K562 (cell line): Measurements from ENCODE around the gene ZMYND19. TPM values are rescaled to one million over a fixed set of nuclear protein-coding genes. Genes with fewer than 3 reads are reported as not detected.
A peak's percentile ranks its signal among the peaks of the same experiment; 100 is the strongest.

Source experiments
- BRD9 ChIP-seq: fragments of 450-650 bp; IDR thresholded peaks from 2 replicates; pipeline ENCODE4 v1.6.1; 2018; ENCODE audit warnings: low read depth; ENCODE audit not compliant: partially characterized antibody
- ILK ChIP-seq: fragments of 450-650 bp; IDR thresholded peaks from 2 replicates; pipeline ENCODE4 v1.6.1; 2016; ENCODE audit warnings: missing genetic modification characterization, low read depth, mild to moderate bottlenecking, missing compliant biosample characterization, moderate library complexity, borderline replicate concordance
- KDM5B ChIP-seq: fragments of 200-600 bp; sonication (generic); IDR thresholded peaks from 2 replicates; pipeline ENCODE4 v1.6.1; 2012; ENCODE audit warnings: low read depth, mild to moderate bottlenecking, moderate library complexity, low read length, control low read depth, inconsistent platforms; ENCODE audit not compliant: insufficient replicate concordance
- KLF10 ChIP-seq: fragments of 250-450 bp; sonication (Bioruptor Pico); IDR thresholded peaks from 2 replicates; pipeline ENCODE4 v1.6.1; 2021; ENCODE audit warnings: matching md5 sums
- RBM22 ChIP-seq: fragments of 200-400 bp; formaldehyde crosslinking; IDR thresholded peaks from 2 replicates; pipeline ENCODE4 v1.6.1; 2018; ENCODE audit warnings: low read length, low read depth; ENCODE audit not compliant: poor library complexity, severe bottlenecking
- SP2 ChIP-seq: IDR thresholded peaks from 2 replicates; pipeline ENCODE4 v1.6.1; 2011; ENCODE audit warnings: mild to moderate bottlenecking, low read depth, low read length, moderate library complexity; ENCODE audit not compliant: poor library complexity, severe bottlenecking; ENCODE audit errors: extremely low read depth
- USF2 ChIP-seq: sonication (generic); formaldehyde crosslinking; IDR thresholded peaks from 2 replicates; pipeline ENCODE4 v1.5.0; 2020; ENCODE audit warnings: missing genetic modification reagents
- XRCC4 ChIP-seq: IDR thresholded peaks from one replicate; pipeline ENCODE4 v1.6.1; 2011; ENCODE audit not compliant: insufficient read depth, insufficient read length; ENCODE audit errors: extremely low read depth
- ZFX ChIP-seq: sonication (generic); formaldehyde crosslinking; IDR thresholded peaks from 2 replicates; pipeline ENCODE4 v1.8.0; 2022; ENCODE audit warnings: mild to moderate bottlenecking, missing genetic modification reagents, moderate library complexity
- ZKSCAN8 ChIP-seq: fragments of 200-800 bp; sonication (Bioruptor generic); IDR thresholded peaks from 2 replicates; pipeline ENCODE4 v1.6.1; 2016; ENCODE audit warnings: missing genetic modification characterization, missing compliant biosample characterization
- ZNF282 ChIP-seq: sonication (generic); formaldehyde crosslinking; IDR thresholded peaks from 2 replicates; pipeline ENCODE4 v1.8.1; 2023; ENCODE audit warnings: missing genetic modification reagents
- ZNF311 ChIP-seq: fragments of 250-450 bp; sonication (Bioruptor Pico); IDR thresholded peaks from 2 replicates; pipeline ENCODE4 v1.4.0; 2020; ENCODE audit warnings: mild to moderate bottlenecking, moderate library complexity
- polyA plus RNA-seq, 8 experiments: library from polyadenylated mRNA; depleted of rRNA in 4 of 8; stranded (reverse) in 5 of 8; unstranded in 3 of 8; fragments of >200 nt; fragmentation: Nextera tagmentation in 2 of 8; fragmentation: Illumina TruSeq in 1 of 8; extraction: Ambion mirVana in 2 of 8; extraction: Trizol in 1 of 8; gene quantifications; 2 replicates each; pipeline versions ENCODE4 v1.2.1 to v1.2.3, GENCODE V29; 2011 to 2014; ENCODE audit warnings: inconsistent platforms in 1 of 8, missing spikeins in 1 of 8
- total RNA-seq, 7 experiments: library from RNA; depleted of rRNA in 6 of 7; stranded (reverse); fragments of >200 nt in 6 of 7; fragmentation: Illumina TruSeq in 2 of 7; extraction: Trizol in 2 of 7; gene quantifications; 2 replicates each; pipeline versions ENCODE4 v1.2.1 to v1.2.3, GENCODE V29; 2011 to 2021; ENCODE audit warnings: low replicate concordance in 1 of 7
- TF ChIP-seq, protein P1 (sequence below): fragments of 250-450 bp; sonication (Bioruptor Pico); IDR thresholded peaks from 2 replicates; pipeline ENCODE4 v1.4.0; 2020; ENCODE audit warnings: borderline replicate concordance
- TF ChIP-seq, protein P2 (sequence below), 2 experiments: IDR thresholded peaks; 2 replicates each; pipeline ENCODE4 v1.6.1; 2011; ENCODE audit warnings: borderline replicate concordance in 1 of 2, control low read depth in 1 of 2, low read depth in 1 of 2, low read length in 1 of 2, mild to moderate bottlenecking in 1 of 2, mixed read lengths in 1 of 2, moderate library complexity in 1 of 2; ENCODE audit not compliant: insufficient read depth in 1 of 2, insufficient read length in 1 of 2, poor library complexity in 1 of 2, severe bottlenecking in 1 of 2; ENCODE audit errors: extremely low read depth in 1 of 2
- TF ChIP-seq, protein P3 (sequence below): sonication (generic); formaldehyde crosslinking; IDR thresholded peaks from 2 replicates; pipeline ENCODE4 v1.8.0; 2022; ENCODE audit warnings: mild to moderate bottlenecking, missing genetic modification reagents, borderline replicate concordance
- TF ChIP-seq, protein P4 (sequence below): fragments of 200-800 bp; sonication (Bioruptor generic); IDR thresholded peaks from 2 replicates; pipeline ENCODE4 v1.6.1; 2017; ENCODE audit warnings: missing genetic modification characterization, missing compliant biosample characterization

The ZMYND19 gene
- total and polyA plus RNA-seq, 9 of the 15 experiments (the other 6 are each of a cell fraction or from before 2014, with no cell fraction given): 1.0 to 86.7 (median 44.0) TPM

DNA sequence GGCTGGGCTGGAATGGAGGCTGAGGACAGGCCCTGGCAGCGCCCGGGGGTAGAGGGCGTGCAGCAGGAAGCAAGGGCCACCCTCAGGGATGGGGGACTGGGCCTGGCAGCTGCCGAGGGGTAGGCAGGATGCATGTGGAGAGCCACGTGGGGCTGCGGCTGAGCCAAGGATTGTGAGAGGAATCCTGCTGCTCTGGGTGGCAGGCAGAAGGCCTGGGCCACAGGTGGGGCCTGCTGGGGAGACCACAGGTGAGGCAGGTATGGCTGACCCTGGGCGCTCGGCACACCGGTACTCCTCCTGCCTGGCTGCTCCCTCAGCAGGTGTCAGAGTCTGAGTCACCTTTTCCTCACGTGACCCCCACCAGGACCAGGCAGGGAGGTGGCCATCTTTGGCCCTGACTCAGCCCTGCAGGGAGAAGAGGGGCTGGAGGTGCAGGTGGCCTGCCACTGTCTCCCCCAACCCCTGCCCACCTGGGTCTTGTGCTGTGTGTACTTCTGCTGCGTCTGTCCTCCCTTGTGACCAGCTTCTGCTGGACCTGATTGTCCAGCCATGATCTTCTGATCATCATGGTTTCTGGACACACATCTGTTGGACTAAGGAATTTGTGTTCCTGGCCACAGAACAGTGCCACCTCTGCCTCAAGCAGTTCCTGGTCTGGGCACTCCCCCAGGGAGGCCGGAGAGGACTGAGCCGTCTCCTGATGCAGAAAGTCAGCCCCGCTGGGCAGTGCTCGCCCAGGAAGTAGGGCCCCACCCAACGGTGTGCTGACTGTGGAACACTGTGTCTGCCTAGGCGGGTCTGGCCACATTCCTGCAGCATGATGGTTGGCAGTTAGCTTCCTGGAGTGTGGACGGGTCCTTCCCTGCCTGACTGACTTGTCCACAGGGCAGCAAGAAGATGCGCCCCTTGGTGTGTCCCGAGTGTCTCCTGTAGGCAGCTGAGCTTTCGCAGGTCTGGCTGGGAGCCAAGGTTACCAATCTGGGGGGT is 21.6 kb upstream of the ZMYND19 start (continued):
- TF ChIP-seq ZKSCAN8 (CRISPR knock-in tag) (no peak), ILK (no peak), SP2 (no peak), ZFX (CRISPR knock-in tag) (0 out of 2 replicates have a peak, but pooled peaks have one; percentile 13), RBM22 (peak; percentile 27), XRCC4 (no peak), ZNF311 (no peak), KDM5B (no peak), BRD9 (no peak), KLF10 (CRISPR knock-in tag) (no peak), ZNF282 (CRISPR knock-in tag) (no peak), USF2 (CRISPR knock-in tag) (peak; percentile 85)
- TF ChIP-seq, protein P1, sequence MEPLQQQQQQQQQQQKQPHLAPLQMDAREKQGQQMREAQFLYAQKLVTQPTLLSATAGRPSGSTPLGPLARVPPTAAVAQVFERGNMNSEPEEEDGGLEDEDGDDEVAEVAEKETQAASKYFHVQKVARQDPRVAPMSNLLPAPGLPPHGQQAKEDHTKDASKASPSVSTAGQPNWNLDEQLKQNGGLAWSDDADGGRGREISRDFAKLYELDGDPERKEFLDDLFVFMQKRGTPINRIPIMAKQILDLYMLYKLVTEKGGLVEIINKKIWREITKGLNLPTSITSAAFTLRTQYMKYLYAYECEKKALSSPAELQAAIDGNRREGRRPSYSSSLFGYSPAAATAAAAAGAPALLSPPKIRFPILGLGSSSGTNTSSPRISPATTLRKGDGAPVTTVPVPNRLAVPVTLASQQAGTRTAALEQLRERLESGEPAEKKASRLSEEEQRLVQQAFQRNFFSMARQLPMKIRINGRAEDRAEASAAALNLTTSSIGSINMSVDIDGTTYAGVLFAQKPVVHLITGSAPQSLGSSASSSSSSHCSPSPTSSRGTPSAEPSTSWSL: no peak
- TF ChIP-seq, protein P2, sequence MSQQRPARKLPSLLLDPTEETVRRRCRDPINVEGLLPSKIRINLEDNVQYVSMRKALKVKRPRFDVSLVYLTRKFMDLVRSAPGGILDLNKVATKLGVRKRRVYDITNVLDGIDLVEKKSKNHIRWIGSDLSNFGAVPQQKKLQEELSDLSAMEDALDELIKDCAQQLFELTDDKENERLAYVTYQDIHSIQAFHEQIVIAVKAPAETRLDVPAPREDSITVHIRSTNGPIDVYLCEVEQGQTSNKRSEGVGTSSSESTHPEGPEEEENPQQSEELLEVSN (IDR thresholded peaks at IDR 0.05; ENCODE audit: borderline replicate concordance in 1 of 2, extremely low read depth in 1 of 2, insufficient read depth in 1 of 2, insufficient read length in 1 of 2, low read depth in 1 of 2, low read length in 1 of 2, poor library complexity in 1 of 2, severe bottlenecking in 1 of 2): peak in 1 of 2 experiments; percentile 14
- TF ChIP-seq, protein P3, sequence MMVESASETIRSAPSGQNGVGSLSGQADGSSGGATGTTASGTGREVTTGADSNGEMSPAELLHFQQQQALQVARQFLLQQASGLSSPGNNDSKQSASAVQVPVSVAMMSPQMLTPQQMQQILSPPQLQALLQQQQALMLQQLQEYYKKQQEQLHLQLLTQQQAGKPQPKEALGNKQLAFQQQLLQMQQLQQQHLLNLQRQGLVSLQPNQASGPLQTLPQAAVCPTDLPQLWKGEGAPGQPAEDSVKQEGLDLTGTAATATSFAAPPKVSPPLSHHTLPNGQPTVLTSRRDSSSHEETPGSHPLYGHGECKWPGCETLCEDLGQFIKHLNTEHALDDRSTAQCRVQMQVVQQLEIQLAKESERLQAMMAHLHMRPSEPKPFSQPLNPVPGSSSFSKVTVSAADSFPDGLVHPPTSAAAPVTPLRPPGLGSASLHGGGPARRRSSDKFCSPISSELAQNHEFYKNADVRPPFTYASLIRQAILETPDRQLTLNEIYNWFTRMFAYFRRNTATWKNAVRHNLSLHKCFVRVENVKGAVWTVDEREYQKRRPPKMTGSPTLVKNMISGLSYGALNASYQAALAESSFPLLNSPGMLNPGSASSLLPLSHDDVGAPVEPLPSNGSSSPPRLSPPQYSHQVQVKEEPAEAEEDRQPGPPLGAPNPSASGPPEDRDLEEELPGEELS (CRISPR knock-in tag): no peak
- TF ChIP-seq, protein P4, sequence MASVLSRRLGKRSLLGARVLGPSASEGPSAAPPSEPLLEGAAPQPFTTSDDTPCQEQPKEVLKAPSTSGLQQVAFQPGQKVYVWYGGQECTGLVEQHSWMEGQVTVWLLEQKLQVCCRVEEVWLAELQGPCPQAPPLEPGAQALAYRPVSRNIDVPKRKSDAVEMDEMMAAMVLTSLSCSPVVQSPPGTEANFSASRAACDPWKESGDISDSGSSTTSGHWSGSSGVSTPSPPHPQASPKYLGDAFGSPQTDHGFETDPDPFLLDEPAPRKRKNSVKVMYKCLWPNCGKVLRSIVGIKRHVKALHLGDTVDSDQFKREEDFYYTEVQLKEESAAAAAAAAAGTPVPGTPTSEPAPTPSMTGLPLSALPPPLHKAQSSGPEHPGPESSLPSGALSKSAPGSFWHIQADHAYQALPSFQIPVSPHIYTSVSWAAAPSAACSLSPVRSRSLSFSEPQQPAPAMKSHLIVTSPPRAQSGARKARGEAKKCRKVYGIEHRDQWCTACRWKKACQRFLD (CRISPR knock-in tag): no peak
